Measurements from ENCODE around the gene MBP. TPM values are rescaled to one million over a fixed set of nuclear protein-coding genes. Genes with fewer than 3 reads are reported as not detected.

Gene MBP
- total RNA-seq, 1 donor from 2014 or later = 35.0 TPM

- no peak for DNase-seq
These were observed 134.4 kb downstream of the MBP start for GRCh38 chr18:76997951-76998808.

DNA sequence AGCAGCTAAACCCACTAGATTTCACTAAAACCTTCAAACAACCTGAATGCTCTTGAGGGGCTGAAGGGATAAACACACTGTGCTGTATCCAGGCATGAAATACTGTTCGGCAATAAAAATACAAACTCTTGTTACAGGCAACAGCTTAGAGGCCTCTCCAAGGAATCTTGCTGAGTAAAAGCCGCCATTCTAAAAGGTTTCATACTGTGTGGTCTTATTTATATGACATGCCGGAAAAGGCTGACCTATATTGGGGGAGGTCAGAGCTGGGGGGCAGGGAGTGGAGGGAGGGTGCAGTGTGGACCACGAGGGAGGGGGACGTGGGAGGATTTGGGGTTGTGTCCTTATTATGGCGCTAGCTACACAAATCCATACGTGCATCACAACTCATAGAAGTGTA is 136.2 kb downstream of the MBP start:
- no peak overlapping the region for H3K27ac ChIP-seq (replicated peaks)
- H3K27me3 ChIP-seq (ENCODE audit: low read depth) = no peaks in the 10 kb centered on the region
- peaks cover 4% of the 10 kb centered on the region for H3K9me3 ChIP-seq (replicated peaks)
- no peaks in the 10 kb centered on the region for H3K4me1 ChIP-seq
- DNase-seq = no peak
- H3K4me3 ChIP-seq = no peak overlapping the region
- intact Hi-C loops (cut with micrococcal nuclease) = no loop called here
- H3K36me3 ChIP-seq = no peaks in the 10 kb centered on the region
- TF ChIP-seq, protein P1, sequence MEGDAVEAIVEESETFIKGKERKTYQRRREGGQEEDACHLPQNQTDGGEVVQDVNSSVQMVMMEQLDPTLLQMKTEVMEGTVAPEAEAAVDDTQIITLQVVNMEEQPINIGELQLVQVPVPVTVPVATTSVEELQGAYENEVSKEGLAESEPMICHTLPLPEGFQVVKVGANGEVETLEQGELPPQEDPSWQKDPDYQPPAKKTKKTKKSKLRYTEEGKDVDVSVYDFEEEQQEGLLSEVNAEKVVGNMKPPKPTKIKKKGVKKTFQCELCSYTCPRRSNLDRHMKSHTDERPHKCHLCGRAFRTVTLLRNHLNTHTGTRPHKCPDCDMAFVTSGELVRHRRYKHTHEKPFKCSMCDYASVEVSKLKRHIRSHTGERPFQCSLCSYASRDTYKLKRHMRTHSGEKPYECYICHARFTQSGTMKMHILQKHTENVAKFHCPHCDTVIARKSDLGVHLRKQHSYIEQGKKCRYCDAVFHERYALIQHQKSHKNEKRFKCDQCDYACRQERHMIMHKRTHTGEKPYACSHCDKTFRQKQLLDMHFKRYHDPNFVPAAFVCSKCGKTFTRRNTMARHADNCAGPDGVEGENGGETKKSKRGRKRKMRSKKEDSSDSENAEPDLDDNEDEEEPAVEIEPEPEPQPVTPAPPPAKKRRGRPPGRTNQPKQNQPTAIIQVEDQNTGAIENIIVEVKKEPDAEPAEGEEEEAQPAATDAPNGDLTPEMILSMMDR (IDR thresholded peaks at IDR 0.05; ENCODE audit: borderline replicate concordance) = no peak

More at GRCh38 chr18:76997951-76998808, 134.4 kb downstream of the MBP start:
- H3K9me3 ChIP-seq (replicated peaks) = peaks cover 4% of the 10 kb centered on the region
- intact Hi-C loops (cut with micrococcal nuclease) = no loop called here
- H3K4me1 ChIP-seq = no peaks in the 10 kb centered on the region
- H3K4me3 ChIP-seq = no peak overlapping the region
- H3K27ac ChIP-seq (replicated peaks) = no peak overlapping the region
- no peaks in the 10 kb centered on the region for H3K36me3 ChIP-seq
- TF ChIP-seq, protein P1 (IDR thresholded peaks at IDR 0.05; ENCODE audit: borderline replicate concordance) = no peak
- H3K27me3 ChIP-seq (ENCODE audit: low read depth) = no peaks in the 10 kb centered on the region

DNA sequence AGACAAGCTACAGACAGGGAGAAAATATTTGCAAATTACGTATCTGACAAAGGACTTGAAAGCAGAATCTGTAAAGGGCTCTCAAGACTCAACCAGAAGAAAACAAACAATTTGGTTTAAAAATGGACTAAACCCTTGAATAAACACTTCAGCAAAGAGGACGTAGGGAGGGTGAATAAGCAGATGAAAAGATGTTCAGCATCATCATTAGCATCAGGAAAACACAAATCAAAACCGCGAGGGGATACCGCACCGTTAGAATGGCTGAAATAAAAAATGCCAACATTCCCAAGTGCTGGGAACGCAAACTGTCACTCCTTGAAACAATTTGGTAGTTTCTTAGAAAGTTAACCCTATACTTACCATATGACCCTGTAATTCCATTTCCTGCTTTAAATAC is 136.7 kb downstream of the MBP start:
- Histone ChIP-seq H3K36me3 (no peaks in the 10 kb centered on the region), H3K4me1 (no peaks in the 10 kb centered on the region), H3K27ac (replicated peaks) (no peak overlapping the region), H3K27me3 (ENCODE audit: low read depth) (no peaks in the 10 kb centered on the region), H3K4me3 (no peak overlapping the region), H3K9me3 (replicated peaks) (peaks cover 4% of the 10 kb centered on the region)
- DNase-seq = no peak
- intact Hi-C loops (cut with micrococcal nuclease) = no loop called here
- TF ChIP-seq, protein P1 (IDR thresholded peaks at IDR 0.05; ENCODE audit: borderline replicate concordance) = no peak

DNA sequence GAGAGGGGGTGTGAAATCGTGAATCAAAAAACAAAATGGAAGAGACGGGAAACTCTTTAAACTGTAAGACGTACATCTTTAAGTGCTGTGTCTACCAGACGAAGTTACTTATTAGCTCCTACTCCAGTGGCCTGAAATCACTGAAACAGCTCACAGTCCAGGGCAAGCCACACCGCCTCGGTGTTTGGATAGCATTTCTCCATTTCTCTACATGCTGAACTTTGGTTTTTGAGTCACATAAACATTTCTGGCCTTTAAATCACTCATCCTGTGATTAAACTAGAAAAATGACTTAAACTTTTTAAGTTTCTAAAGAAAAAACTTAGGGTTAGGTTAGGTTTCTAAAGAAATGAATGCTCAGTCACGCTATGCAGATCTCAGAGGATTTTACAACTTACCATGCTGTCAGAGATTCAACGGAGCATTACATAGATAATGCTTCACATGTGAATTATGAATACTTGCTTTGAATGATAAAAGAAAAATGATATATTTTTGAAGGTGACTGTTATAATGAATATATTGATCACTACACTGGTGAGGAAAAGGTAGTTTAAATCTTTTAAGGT is 138.4 kb downstream of the MBP start:
- Histone ChIP-seq H3K4me1 (no peaks in the 10 kb centered on the region), H3K27me3 (ENCODE audit: low read depth) (no peaks in the 10 kb centered on the region), H3K36me3 (no peaks in the 10 kb centered on the region), H3K4me3 (no peak overlapping the region), H3K27ac (replicated peaks) (no peak overlapping the region), H3K9me3 (replicated peaks) (peaks cover 4% of the 10 kb centered on the region)
- DNase-seq = no peak
- intact Hi-C loops (cut with micrococcal nuclease) = no loop called here
- TF ChIP-seq, protein P1 (IDR thresholded peaks at IDR 0.05; ENCODE audit: borderline replicate concordance) = no peak

DNA sequence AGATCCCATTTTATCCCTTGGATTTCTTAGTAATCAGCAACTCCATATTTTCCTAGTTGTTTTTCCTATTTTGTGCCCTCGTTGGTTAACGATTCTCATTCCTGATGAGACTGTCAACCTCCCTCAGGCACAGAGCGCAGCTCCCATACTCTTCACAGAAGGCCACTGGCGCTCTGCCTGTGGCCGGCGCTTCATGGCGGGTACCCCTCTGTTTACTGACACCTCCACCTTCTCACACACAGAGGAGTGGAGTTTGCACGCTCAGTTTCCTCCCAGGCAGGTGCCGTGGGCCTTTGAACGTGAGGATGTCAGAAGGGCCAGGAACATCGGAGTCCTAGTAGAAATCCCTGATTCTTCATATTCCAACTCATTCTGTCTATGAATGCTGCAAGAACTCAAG is 139.0 kb downstream of the MBP start:
- Histone ChIP-seq H3K4me3 (no peak overlapping the region), H3K27ac (replicated peaks) (no peak overlapping the region), H3K36me3 (no peaks in the 10 kb centered on the region), H3K4me1 (no peaks in the 10 kb centered on the region), H3K27me3 (ENCODE audit: low read depth) (no peaks in the 10 kb centered on the region), H3K9me3 (replicated peaks) (peaks cover 4% of the 10 kb centered on the region)
- no peak for DNase-seq
- intact Hi-C loops (cut with micrococcal nuclease) = no loop called here
- TF ChIP-seq, protein P1 (IDR thresholded peaks at IDR 0.05; ENCODE audit: borderline replicate concordance) = no peak
